Astrocyte of the hippocampus (primary cell): ENCODE data around the gene RBMS1.
"Not testable (repeated sequence)": the region's sequence is repeated elsewhere in the genome, so short reads cannot be mapped to it uniquely, and the experiment has no call there.

Source experiments
- DNase-seq: peaks from one replicate; pipeline ENCODE4 v3.0.0; 2011; ENCODE audit warnings: low read depth, low spot score

Gene RBMS1

DNA sequence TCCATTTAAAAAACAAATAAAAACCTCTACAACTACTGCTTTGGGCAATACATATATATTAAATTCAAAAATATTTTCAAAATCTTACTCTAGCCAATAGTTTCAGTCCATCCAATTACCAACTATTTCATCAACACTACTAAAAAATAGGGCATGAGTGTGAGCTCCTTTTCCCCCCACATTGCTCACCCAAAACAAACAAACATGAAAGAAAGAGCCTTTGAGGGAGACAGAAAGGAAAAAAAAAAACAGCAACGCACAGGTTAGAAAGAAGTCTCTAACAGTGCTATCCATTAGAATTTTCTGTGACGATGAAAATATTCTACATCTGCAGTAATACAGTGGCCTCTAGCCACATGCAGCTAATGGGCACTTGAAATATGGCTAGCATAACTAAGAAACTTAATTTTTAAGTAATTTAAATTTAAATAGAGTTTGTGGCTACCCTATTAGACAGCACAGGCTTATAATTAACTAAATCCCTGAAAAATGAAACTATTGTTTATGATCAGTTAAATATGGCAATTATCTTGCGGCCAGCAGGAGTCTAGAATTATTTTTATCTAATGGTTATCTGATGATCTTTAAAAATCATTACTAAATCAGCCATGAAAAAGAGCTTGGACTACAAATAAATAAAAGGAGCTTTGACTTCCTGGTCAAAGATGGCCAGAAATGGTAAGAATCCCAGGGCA, 59.2 kb downstream of the RBMS1 start:
- DNase-seq: no peak

DNA sequence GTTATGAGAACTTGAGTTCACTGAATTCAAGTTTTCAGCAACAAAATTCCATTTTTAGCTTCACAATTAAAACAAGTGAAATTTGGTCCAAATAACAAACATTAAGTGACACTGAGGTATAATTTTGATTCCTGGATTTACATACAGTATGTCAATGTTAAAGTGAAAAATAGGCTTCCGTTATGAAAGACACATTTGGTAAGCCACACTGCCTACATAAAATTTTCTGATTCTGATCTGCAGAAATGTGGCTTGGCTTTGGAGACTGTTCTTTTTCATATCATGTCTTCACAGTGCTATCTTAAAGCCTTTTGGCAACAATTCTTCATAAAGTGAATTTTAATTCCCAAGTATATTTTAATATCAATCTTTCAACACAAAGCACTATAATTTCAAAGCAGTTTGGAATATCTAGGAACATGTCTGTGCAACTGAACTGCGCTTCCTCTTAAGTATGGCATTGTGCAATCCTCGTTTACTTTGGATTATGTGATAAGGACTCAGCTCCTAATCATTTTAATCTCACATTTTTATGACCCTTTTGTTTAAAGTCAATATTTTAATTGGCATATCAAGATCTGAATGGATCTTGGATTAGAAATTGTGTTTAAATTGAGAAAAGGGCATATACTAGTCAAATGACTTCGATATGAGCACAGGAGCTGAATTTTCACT, 60.0 kb downstream of the RBMS1 start:
- no peak for DNase-seq

DNA sequence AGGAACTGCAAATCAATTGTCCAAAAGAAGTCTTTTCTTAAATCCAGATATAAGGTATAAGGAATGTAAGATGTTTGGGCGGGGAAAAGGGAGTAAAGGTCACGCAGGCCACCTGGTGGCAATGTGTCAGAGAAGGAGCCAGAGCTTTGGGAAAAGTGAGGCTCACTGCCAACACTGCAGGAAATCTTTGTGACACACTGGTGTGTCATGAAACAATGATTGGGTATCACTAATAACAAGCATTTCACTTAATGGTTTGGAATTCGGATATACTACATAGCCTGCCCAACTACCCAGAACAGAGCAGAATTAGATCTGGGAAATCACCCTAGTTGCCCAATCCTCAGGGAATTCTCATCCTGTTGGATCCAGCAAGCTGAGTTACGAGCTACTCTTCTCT, 61.0 kb downstream of the RBMS1 start:
- DNase-seq: peak; percentile 44

DNA sequence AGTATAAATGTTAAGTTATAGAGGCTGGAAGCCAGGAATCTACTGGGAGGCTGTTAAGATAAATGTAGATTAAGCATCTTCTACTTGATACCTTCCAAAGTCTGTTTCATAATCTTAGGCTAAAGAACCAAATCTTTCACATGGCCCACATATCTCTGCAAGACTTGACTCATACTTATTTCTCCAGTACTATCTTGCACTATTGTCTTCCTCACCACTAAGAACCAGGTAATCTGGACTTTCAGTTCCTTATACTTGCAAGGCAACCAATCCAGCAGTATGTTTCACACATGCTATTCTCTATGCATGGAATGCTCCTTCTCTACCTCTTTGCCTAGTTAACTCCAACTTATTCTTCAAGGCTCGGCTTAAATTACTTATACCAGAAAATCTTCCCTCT, 62.2 kb downstream of the RBMS1 start:
- no peak for DNase-seq

DNA sequence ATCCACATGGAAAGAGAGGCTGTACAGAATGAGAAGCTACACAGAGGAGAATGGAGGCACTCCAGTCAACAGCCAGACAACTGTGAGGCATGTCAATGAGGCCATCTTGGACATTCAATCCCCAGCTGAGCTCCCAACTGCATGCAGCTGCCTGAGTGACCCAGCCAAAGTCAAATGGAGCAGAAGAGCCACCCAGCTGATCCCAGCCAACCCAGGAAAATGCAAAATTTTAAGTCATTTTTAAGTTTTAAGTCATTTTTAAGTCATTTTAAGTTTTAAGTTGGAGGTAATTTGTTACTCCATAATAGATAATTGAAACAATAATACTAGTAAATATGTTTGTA, 63.6 kb downstream of the RBMS1 start:
- no peak for DNase-seq

DNA sequence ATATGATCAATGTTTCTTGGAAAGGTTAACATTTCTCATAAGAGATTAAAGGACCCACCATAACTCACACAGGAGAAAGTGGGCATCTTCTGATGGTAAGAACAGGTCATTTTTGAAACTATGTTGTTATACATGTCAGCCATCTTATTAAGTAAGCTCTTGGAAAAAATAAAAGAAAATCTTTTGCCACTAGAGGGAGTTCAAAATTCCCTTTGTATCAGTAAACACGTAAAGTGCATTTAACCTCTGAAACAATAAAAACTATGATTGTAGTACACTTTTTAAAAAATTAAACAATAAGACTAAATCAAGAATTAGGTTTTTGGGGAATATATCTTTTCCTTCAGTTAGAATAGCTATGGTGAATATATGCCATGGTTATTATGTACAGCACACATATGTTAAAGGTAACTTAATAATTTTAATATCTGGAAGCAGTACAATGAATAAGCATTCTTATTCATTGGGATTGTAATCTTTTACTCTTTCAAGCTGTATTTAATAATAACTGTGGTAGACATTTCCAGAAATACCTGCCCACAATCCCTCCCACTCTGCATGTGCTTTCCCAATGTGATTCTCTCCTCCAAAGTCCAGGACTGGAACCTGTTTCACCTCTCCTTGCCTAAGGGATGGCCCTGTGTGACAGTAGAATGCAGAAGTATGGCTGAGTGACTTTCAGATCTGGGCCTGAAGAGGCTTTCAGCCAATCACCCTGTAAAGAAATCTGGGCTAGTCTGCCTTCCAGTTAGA, 64.2 kb downstream of the RBMS1 start:
- peak; percentile 59 for DNase-seq

DNA sequence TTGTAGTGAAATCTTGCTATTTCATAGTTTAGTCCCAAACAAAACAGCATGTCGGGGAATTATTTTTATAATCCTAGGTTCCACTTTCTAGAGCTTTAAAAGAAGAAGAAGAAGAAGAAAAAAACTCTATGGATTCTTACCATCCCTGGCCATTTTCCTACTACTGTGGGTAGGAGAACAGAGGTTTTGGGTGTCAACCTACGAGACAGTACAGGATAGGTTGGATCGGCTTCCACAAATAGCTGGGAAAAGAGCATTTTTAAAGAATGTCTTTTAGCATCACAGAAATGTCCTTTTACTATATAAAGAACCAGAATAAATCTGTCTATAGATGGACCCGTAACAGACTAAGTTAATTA, 65.2 kb downstream of the RBMS1 start:
- DNase-seq: no peak

DNA sequence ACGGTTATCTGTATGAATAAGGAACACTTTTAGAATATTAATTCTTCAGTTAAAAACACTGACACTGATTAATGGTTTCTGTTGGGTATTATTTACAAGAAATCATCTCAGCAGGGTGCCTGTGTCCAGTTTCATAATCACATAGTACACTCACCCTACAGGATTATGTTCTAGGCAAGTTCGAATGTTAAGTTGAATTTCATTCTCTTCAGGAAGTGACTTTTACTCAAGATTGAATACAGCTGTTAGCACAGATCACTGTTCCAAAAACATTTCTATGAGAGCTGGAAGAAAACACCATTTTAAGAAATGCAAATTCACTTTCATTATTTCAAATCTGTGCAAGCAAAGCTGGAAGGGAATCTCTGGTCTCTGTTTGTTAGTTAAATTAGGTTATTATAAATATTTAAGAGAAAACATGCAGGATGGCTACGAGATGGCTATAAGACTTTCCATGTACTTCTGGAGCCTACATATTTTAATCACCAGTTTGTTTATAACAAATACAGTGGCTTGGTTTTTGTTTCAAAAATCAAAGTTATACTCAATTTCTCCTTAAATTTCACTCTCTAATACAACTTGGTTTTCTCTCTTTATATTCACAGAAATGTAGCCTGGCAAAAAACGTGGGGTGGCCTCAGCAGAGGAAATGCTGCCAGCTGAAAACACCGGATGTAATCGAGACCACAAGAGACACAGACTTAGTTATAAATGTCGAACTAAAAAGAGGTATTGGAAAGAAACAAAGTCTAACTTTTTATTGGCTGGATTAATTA, 65.8 kb downstream of the RBMS1 start:
- peak; percentile 19 for DNase-seq

DNA sequence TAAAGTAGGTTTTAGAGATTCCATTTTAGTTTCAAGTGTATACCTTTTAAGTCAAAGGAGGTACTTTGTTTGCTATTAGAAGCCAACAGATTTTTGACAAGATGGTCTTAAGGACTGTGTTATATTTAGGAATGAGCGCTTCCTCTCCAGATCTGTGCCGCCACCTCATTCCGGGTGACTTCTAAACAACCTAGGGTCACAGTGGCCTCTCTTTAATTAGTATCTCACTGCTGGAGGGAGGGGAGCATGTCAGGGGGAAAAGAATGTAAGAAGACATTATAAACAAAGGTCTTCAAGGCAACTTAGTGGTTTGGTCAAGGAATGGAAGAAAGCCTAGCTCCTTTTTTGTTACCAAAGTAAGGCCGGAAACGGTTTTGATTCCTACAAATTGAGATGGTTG, 67.0 kb downstream of the RBMS1 start:
- DNase-seq: no peak

DNA sequence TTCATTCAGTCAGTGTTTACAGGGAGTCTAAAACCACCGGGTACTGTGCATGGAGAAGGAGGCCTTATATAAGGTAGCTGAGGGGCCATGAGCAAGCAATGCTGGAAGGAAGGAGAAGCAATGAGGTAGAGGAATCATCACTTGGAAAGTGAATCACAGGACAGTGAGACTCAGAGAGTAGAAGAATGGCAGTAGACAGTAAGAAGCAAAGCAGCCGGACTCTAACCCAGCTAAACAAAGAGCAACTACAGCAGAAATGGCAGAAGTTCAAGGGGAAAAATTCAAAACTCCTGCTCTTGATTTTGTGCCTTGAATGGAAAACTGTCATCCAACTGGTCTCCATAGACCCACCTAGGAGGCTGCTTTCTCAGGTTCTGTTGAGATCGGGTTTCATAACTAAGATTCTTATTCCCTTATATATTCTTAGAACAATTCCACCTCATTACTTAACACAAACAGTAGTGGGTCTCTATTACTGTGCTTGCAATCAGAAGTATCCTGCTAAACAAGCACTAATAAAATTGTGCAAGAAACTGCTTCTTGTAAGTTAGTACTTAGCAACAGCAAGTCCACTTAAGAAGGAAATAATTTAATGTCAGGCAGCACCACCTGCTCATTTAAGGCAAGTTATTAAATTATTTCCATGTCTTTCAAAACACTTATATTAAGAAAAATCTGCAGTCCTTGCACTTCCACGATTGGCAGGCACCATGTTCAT, 68.0 kb downstream of the RBMS1 start:
- DNase-seq: no peak

DNA sequence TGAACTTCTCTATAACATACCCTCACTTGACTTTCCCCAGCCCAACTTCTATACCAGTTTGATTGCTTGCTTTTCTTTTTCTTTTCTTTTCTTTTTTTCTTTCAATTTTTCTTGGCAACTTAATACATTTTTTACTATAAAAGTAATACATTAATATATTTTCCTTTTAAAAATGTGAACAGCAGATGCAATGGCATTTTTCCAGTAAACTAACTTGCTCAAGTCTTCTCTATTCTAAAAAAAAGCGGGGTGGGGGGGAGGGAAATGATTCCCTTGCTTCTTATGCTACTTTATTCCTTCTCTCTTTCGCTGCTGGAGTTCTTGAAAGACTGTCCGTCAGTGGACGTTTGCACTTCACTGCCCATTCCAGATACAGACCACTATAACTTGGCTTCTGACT, 70.5 kb downstream of the RBMS1 start:
- DNase-seq: no peak

DNA sequence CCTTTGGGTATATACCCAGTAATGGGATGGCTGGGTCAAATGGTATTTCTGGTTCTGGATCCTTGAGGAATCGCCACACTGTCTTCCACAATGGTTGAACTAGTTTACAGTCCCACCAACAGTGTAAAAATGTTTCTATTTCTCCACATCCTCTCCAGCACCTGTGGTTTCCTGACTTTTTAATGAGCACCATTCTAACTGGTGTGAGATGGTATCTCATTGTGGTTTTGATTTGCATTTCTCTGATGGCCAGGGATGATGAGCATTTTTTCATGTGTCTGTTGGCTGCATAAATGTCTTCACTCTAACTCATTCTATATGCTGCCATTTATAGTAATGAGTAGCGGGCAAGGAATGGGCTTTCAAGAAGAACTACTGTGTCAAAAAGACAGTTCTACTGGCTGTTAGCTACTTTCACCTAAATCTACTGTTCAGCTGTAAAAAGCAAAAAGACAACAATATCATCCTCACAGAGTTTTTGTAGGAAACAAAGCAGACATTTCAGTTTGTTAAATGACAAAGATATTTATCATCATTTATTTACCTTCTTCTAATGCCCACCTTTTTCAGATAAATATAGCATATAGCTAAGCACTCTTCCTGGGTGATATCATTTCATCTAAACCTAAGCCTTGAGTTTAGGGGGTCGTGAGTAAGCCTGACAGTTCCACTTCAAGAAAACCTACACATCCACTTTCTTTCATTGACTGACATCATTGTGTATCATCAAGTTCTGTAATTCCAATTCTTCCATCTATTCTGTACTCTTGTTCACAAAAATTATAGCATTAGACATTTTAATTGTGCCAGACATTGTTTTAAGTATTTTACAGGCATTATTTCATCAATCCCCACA, 71.7 kb downstream of the RBMS1 start:
- DNase-seq: not testable (repeated sequence)

DNA sequence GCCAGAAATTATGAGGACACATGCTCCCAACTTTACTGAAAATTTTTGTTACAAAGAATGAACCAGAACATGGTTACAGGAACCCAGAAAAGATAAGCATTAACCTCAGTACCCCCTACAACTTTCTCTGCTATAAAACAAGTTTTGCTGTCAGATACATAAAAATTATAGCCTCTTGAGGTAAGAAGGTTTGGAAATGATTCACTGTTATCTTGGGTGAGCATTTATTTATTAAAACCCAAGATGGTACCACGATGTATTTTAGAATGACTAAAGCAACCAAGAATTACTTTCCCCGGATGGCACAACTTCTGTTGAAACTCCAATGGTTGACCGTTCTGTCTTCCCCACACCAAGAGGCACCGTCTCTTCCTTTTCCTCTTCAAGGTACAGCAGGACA, 72.9 kb downstream of the RBMS1 start:
- no peak for DNase-seq

DNA sequence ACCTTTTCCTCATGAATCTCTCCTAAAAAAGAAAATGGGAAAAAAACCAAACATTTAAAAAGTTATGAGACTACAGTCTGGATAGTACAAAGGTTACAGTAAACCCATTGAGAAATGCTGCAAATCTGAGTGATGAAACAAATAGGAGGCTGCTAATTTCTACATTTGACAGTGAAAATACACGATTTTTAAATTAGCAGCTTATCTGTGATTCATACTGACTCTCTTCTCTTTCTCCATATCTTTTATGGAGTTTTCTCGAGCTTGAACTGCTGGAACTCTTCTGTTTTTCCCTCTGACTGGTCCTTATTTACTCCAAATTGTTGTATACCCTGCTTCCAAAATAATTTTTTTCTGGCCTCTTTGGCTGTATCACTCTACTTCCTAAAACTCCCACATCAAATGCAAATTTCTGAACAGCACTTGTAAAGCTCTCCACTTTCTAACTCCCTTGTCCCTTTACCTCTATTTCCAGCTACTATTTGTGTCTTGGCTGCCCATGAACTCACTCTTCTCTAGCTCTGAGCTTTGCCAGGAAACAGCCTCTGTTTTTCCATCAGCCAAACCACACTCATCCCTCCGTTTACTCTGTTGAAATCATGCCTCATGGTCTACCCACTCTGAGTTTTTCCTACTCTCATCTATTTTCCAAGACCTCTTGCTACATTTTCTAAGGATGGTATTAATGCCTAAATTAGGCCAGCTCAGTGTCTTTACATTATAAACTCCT, 73.7 kb downstream of the RBMS1 start:
- peak; percentile 69 for DNase-seq

DNA sequence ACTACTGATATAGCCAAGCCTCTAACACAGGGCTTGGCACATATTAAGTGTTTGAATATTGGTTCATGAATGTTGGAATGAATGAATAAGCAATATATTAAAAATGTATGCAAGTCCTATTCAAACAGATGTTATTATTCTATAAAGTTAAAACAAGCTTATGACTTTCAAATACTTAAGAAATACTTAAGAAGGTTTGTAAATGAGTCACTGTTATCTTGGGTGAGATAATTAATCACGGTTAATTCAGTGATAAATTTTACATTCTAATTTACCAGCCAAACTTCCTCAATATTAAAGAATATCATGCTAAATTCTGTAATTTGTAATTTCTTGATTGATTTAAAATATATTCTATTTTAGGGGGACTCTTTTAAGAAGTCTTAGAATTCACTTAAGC, 74.8 kb downstream of the RBMS1 start:
- no peak for DNase-seq

DNA sequence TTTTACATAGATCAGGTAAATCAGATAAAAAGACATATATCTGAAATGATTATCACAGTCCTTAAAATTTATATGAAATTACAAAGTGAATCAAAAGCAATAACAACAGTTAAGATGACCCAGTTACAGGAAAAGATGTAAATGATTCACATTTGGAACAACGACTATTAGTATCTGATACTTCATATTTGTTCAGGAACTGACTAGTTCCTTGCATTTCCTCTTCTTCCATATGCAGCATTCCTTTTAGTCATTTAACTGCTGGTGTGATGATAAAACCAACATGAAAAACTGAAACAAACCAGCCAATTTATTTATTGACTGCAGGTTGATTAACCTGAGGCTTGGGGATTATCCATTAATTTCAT, 75.2 kb downstream of the RBMS1 start:
- DNase-seq: no peak

DNA sequence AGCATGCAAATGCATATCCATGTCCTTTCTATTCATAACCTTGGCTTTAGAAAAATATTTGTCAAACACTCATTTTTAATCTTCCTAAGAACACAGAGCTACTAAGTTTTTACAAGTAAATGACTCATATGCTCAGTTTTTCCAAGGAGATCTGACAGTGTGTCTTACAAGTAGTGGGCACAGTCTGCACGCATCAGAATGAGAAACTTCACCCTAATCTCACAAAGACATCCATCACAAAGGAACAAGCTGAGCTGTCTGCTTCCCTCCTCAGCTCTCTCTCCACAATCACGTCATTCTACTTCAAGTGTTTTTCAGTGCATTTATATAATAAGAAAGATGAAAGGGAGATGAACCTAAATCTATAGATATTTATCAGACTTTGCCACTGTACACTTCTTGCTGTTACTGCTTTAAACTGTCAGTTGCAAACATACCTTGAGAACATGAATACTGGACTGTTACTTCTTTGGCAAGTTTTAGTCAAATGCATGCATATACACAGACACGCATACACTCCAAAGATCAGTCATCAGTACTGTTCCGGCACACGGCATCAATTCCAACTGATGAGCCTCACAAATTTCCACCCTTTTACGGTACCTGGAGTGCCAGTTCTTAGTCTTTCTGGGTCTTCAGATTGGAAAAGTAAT, 75.7 kb downstream of the RBMS1 start:
- DNase-seq: peak; percentile 85

DNA sequence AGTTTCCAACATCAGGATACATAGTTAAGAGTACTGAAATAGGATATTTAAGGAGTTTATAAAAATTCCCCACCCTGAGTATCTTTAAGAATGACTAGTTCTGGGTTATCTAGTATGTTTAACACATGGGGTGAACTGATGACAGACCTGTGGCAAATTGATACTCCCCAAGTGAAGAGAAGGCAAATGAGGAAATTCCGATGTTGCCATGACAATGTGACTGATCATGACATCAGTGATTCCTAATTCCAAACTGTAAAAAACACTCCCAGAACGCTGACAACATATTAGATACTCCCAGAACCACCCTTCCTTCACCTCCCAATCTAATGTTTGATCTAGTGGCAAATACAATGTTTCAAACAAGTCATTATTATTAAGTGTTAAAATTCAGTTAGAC, 77.6 kb downstream of the RBMS1 start:
- no peak for DNase-seq

DNA sequence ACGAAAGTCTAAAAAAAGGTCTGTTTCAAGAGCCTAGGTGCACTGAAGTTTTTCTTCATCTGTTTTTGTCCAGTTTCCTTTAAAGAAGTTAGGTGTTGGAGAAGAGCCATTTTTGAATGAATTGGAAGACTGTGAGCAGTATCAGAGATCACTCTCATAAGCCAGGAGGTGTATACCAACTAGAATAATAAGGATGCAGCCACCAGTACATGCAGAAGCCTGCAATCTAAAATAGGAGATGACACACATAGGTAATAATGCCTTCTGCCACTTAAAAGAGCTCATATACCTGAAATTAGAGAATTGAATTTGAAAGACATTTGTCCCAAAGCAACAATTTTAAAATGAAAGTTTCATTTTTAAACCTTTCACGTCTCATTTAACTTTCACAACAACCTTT, 81.7 kb downstream of the RBMS1 start:
- no peak for DNase-seq

DNA sequence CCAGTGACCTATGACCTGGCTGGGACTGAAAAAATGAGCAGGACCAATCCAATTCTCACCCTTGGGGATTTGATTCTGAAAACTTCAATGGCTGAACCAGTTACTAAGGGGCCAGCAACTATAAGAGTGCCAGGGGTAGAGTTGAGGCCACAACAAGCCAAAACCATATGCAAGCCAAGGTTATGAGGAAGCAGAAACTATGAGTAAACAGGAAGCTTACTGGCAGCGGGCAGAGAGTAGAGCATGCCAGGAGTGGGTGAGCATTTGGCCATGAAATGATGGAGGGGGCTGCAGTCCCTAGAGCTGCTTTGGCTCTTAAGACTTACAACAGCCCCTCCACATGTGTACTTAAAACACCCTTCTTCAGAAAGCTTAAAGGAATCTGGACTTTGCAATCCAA, 82.4 kb downstream of the RBMS1 start:
- DNase-seq: peak; percentile 73
